Measurements from ENCODE around the gene RABGAP1L. TPM values are rescaled to one million over a fixed set of nuclear protein-coding genes. Genes with fewer than 3 reads are reported as not detected.

Gene RABGAP1L
- total RNA-seq, 2 experiments from 2014 or later, result 59.8 to 67.6 TPM

DNA sequence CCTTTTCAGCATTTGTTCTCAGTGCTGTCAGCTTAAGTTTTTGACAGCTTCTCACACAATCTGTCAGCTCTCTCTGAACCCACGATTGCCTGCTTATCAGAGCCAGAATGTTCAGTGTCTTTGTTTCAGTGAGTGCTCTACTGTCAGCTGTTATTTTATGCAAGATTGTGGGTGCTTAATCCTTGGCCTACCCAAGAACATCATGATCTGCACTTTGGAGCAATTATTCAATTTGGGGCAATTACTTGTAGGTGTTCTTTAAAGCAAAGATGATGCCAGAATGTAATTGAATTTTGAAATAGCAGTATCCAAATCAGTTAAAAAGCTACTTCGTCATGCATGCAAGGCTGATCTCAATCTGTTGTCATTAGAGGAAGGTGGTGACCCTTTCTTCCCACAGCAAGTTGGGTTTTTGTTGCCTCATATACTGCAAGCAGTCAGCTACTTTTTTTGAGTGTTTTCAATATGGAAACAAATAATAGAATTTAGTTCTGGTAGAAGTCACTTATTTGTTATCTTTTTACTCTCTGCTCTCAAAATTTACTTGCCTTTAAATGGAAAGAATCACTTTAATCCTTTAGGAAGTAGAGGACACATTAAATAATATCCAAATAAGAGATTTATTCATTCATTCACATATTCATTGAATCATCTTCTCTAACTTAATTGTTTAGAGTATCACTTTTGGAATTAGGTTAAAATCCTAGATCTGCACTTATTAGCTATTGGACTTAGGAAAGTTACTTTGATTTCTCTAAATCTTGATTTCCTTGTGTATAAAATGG lies 586.9 kb downstream of the RABGAP1L start:
- no peak overlapping the region for H3K4me3 Mint-ChIP-seq
- no peaks in the 10 kb centered on the region for H3K9me3 ChIP-seq (ENCODE audit: control insufficient read depth in 1 of 2, insufficient read depth in 1 of 2, low read length in 2 of 2)
- no peak overlapping the region for H3K4me3 ChIP-seq (ENCODE audit: low read length)
- H3K27me3 ChIP-seq (ENCODE audit: control insufficient read depth in 1 of 2, insufficient read depth in 2 of 2, low read length in 2 of 2), result no peaks in the 10 kb centered on the region
- CTCF ChIA-PET, result no interaction called here
- DNase-seq, result no peak
- H3K4me1 Mint-ChIP-seq (ENCODE audit: low read depth), result no peaks in the 10 kb centered on the region
- ATAC-seq (ENCODE audit: poor library complexity), result no peak
- H3K27ac ChIP-seq (ENCODE audit: low read depth in 1 of 2, low read length in 2 of 2), result no peak overlapping the region
- no peaks in the 10 kb centered on the region for H3K36me3 ChIP-seq (ENCODE audit: insufficient read depth, low read length)
- H3K36me3 Mint-ChIP-seq (ENCODE audit: low read depth), result no peaks in the 10 kb centered on the region
- intact Hi-C loops (cut with DNase I, micrococcal nuclease), result loop anchor here (5.0 to 10.0 kb wide), 2 partner anchors 1321 to 1329 kb away; no protein-coding TSS in a partner anchor
- TF ChIP-seq, protein P1, sequence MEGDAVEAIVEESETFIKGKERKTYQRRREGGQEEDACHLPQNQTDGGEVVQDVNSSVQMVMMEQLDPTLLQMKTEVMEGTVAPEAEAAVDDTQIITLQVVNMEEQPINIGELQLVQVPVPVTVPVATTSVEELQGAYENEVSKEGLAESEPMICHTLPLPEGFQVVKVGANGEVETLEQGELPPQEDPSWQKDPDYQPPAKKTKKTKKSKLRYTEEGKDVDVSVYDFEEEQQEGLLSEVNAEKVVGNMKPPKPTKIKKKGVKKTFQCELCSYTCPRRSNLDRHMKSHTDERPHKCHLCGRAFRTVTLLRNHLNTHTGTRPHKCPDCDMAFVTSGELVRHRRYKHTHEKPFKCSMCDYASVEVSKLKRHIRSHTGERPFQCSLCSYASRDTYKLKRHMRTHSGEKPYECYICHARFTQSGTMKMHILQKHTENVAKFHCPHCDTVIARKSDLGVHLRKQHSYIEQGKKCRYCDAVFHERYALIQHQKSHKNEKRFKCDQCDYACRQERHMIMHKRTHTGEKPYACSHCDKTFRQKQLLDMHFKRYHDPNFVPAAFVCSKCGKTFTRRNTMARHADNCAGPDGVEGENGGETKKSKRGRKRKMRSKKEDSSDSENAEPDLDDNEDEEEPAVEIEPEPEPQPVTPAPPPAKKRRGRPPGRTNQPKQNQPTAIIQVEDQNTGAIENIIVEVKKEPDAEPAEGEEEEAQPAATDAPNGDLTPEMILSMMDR (IDR thresholded peaks at IDR 0.05), result no peak
- POLR2A ChIA-PET, result interaction anchor here (1.0 kb wide), 1 partner anchor 253 kb away, joined by 3 read pairs; the partner anchor contains the start of gene CACYBP
- no peaks in the 10 kb centered on the region for H3K9me3 Mint-ChIP-seq
- no peaks in the 10 kb centered on the region for H3K27me3 Mint-ChIP-seq
- no peak overlapping the region for H3K27ac Mint-ChIP-seq
- peaks cover 3% of the 10 kb centered on the region for H3K4me1 ChIP-seq (ENCODE audit: insufficient read depth, low read length)

DNA sequence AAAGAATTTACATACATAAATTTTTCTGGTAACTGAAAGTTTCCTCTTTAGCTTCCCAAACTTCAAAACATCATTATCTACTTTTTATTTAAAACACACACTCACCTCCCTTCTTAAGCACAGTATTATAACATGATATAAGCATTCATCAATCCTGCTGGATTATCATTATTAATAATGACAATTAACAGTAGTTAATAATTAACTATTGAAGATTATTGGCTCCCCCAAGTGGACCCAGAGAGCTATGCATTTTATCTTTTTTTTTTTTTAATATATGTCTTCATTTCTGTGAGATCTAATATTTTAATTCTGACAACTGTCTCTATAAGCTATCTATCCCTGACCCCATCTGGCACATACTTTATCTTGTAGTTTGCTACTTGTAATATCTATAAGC lies 588.3 kb downstream of the RABGAP1L start:
- DNase-seq (no peak), ATAC-seq (ENCODE audit: poor library complexity) (no peak)
- Histone ChIP-seq H3K4me1 (ENCODE audit: insufficient read depth, low read length) (no peaks in the 10 kb centered on the region), H3K9me3 (ENCODE audit: control insufficient read depth in 1 of 2, insufficient read depth in 1 of 2, low read length in 2 of 2) (no peaks in the 10 kb centered on the region), H3K27me3 (ENCODE audit: control insufficient read depth in 1 of 2, insufficient read depth in 2 of 2, low read length in 2 of 2) (no peaks in the 10 kb centered on the region), H3K36me3 (ENCODE audit: insufficient read depth, low read length) (no peaks in the 10 kb centered on the region), H3K27ac (ENCODE audit: low read depth in 1 of 2, low read length in 2 of 2) (no peak overlapping the region), H3K4me3 (ENCODE audit: low read length) (no peak overlapping the region)
- H3K27ac Mint-ChIP-seq, result no peak overlapping the region
- POLR2A ChIA-PET, result no interaction called here
- TF ChIP-seq, protein P1 (IDR thresholded peaks at IDR 0.05), result no peak
- no peaks in the 10 kb centered on the region for H3K27me3 Mint-ChIP-seq
- H3K4me1 Mint-ChIP-seq (ENCODE audit: low read depth), result no peaks in the 10 kb centered on the region
- intact Hi-C loops (cut with DNase I, micrococcal nuclease), result loop anchor here (5.0 to 10.0 kb wide), 2 partner anchors 1323 to 1330 kb away; no protein-coding TSS in a partner anchor
- no peak overlapping the region for H3K4me3 Mint-ChIP-seq
- CTCF ChIA-PET, result interaction anchor here (0.7 to 0.9 kb wide), 2 partner anchors 11 to 648 kb away, joined by 3 to 4 read pairs; no protein-coding TSS in a partner anchor
- H3K9me3 Mint-ChIP-seq, result no peaks in the 10 kb centered on the region
- no peaks in the 10 kb centered on the region for H3K36me3 Mint-ChIP-seq (ENCODE audit: low read depth)

DNA sequence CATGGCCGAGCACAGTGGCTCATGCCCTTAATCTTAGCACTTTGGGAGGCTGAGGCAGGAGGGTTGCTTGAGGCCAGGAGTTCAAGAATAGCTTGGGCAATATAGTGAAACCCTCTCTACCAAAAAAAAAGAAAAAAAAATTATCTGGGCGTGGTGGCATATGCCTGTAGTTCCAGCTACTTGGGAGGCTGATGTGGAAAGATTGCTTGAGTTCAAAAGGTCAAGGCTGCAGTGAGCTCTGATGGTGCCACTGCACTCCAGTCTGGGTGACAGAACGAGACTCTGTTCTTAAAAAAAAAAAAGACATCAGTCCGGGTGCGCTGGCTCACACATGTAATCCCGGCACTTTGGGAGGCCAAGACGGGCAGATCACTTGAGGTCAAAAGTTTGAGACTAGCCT lies 589.3 kb downstream of the RABGAP1L start:
- ATAC-seq (ENCODE audit: poor library complexity), result no peak

More for the DNA sequence above, 589.3 kb downstream of the RABGAP1L start:
- no peaks in the 10 kb centered on the region for H3K27me3 Mint-ChIP-seq
- no peaks in the 10 kb centered on the region for H3K9me3 Mint-ChIP-seq
- POLR2A ChIA-PET, result no interaction called here
- H3K27ac ChIP-seq (ENCODE audit: low read depth in 1 of 2, low read length in 2 of 2), result no peak overlapping the region
- intact Hi-C loops (cut with DNase I, micrococcal nuclease), result loop anchor here (5.0 to 10.0 kb wide), 2 partner anchors 1324 to 1331 kb away; no protein-coding TSS in a partner anchor
- TF ChIP-seq, protein P1 (IDR thresholded peaks at IDR 0.05), result no peak
- CTCF ChIA-PET, result no interaction called here
- no peaks in the 10 kb centered on the region for H3K36me3 Mint-ChIP-seq (ENCODE audit: low read depth)
- no peak overlapping the region for H3K4me3 Mint-ChIP-seq
- no peaks in the 10 kb centered on the region for H3K4me1 Mint-ChIP-seq (ENCODE audit: low read depth)
- no peak overlapping the region for H3K4me3 ChIP-seq (ENCODE audit: low read length)
- no peaks in the 10 kb centered on the region for H3K4me1 ChIP-seq (ENCODE audit: insufficient read depth, low read length)
- H3K36me3 ChIP-seq (ENCODE audit: insufficient read depth, low read length), result no peaks in the 10 kb centered on the region
- no peaks in the 10 kb centered on the region for H3K27me3 ChIP-seq (ENCODE audit: control insufficient read depth in 1 of 2, insufficient read depth in 2 of 2, low read length in 2 of 2)
- no peak overlapping the region for H3K27ac Mint-ChIP-seq
- no peak for DNase-seq
- no peaks in the 10 kb centered on the region for H3K9me3 ChIP-seq (ENCODE audit: control insufficient read depth in 1 of 2, insufficient read depth in 1 of 2, low read length in 2 of 2)

Data from CD4-positive, alpha-beta T cell (primary cell).